Measurements from ENCODE around the gene KLK3.

Gene KLK3

DNA sequence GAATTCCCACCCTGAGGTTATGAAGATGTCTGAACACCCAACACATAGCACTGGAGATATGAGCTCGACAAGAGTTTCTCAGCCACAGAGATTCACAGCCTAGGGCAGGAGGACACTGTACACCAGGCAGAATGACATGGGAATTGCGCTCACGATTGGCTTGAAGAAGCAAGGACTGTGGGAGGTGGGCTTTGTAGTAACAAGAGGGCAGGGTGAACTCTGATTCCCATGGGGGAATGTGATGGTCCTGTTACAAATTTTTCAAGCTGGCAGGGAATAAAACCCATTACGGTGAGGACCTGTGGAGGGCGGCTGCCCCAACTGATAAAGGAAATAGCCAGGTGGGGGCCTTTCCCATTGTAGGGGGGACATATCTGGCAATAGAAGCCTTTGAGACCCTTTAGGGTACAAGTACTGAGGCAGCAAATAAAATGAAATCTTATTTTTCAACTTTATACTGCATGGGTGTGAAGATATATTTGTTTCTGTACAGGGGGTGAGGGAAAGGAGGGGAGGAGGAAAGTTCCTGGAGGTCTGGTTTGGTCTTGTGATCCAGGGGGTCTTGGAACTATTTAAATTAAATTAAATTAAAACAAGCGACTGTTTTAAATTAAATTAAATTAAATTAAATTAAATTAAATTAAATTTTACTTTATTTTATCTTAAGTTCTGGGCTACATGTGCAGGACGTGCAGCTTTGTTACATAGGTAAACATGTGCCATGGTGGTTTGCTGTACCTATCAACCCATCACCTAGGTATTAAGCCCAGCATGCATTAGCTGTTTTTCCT, 7.0 kb downstream of the KLK3 start:
- no peak overlapping the region for H3K4me3 ChIP-seq (ENCODE audit: low read depth, low read length)
- no peak for DNase-seq (ENCODE audit: low read depth)
- TF ChIP-seq CTCF (conservative IDR thresholded peaks at IDR 0.05; ENCODE audit: low read depth, low read length) = no peak

- DNase-seq (ENCODE audit: low read depth) = no peak
- no peak overlapping the region for H3K4me3 ChIP-seq (ENCODE audit: low read depth, low read length)
- no peak for TF ChIP-seq CTCF (conservative IDR thresholded peaks at IDR 0.05; ENCODE audit: low read depth, low read length)
Measured at GRCh38 chr19:50869479-50869878, 14.8 kb downstream of the KLK3 start.

DNA sequence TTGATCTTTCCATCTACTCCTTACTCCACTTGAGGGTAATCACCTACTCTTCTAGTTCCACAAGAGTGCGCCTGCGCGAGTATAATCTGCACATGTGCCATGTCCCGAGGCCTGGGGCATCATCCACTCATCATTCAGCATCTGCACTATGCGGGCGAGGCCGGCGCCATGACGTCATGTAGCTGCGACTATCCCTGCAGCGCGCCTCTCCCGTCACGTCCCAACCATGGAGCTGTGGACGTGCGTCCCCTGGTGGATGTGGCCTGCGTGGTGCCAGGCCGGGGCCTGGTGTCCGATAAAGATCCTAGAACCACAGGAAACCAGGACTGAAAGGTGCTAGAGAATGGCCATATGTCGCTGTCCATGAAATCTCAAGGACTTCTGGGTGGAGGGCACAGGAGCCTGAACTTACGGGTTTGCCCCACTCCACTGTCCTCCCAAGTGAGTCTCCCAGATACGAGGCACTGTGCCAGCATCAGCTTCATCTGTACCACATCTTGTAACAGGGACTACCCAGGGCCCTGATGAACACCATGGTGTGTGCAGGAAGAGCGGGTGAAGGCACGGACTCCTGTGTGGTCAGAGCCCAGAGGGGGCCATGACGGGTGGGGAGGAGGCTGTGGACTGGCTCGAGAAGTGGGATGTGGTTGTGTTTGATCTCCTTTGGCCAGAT, 15.8 kb downstream of the KLK3 start:
- H3K4me3 ChIP-seq (ENCODE audit: low read depth, low read length) = no peak overlapping the region
- TF ChIP-seq CTCF (conservative IDR thresholded peaks at IDR 0.05; ENCODE audit: low read depth, low read length) = no peak
- DNase-seq (ENCODE audit: low read depth) = no peak

- TF ChIP-seq CTCF (conservative IDR thresholded peaks at IDR 0.05; ENCODE audit: low read depth, low read length) = no peak
- no peak within 1 kb of the TSS for H3K4me3 ChIP-seq (ENCODE audit: low read depth, low read length)
- no peak for DNase-seq (ENCODE audit: low read depth)
Measured at GRCh38 chr19:50873056-50873455, 18.3 kb downstream of the KLK3 start, which contains the start of gene KLK2. Gene KLK2 (plus strand): TSS chr19:50873439. CDS start chr19:50873474, 35 bp downstream.

DNA sequence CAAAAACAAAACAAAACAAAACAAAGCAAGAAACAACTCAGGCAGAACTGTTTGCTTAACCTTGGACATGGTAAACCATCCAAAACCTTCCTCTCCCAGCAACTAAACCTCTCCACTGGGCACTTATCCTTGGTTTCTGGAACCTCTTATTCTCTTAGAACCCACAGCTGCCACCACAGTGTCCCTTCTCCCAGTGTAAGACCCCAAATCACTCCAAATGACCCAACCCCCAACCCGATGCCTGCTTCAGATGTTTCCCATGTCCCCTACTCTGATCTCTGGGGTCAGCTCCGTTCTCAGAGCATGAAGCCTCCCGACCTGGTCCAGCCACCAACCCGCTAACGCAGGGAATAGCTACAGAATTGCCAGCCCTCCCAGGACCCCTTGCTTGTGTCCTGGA, 19.5 kb downstream of the KLK3 start:
- TF ChIP-seq CTCF (conservative IDR thresholded peaks at IDR 0.05; ENCODE audit: low read depth, low read length) = no peak
- H3K4me3 ChIP-seq (ENCODE audit: low read depth, low read length) = no peak overlapping the region
- DNase-seq (ENCODE audit: low read depth) = no peak

DNA sequence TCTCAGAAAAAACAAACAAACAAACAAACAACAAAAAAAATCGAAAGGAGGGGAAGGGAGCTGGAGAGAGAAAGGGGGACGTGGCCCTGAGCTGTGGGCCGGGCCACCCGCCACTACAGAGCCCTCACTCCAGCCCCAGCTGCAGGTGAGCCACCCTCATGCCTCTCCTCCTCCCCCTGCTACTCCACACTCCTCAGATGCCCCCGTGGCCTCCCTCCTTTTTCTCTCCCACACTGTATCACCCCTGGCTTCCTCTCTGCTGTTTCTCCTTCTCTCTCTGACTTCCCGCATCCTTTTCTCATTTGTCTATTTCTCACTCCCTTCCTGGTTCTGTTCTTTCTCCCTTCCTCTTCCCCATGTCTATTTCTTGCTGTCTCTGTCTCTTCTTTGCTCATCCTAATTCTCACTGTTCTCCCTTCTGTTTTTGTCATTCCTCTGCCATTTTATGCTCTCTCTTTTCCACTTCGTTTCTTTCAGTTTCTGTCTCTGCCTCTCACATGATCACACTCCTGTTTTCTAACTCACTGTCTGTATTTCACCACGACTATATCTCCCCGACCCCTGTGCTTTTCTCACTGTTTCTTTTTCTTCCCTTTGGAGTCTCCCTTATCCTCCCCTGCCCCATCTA, 21.2 kb downstream of the KLK3 start:
- DNase-seq (ENCODE audit: low read depth) = no peak
- TF ChIP-seq CTCF (conservative IDR thresholded peaks at IDR 0.05; ENCODE audit: low read depth, low read length) = no peak
- H3K4me3 ChIP-seq (ENCODE audit: low read depth, low read length) = no peak overlapping the region

All from choroid plexus epithelial cell (primary cell).